Measurements from ENCODE around the gene MARCHF4.
"Not testable (repeated sequence)": the region's sequence is repeated elsewhere in the genome, so short reads cannot be mapped to it uniquely, and the experiment has no call there.

MARCHF4 gene

GRCh38 chr2:216391401-216391800 lies 19.1 kb upstream of the MARCHF4 start:
- DNase-seq (ENCODE audit: low read depth, low spot score) = no peak

- DNase-seq (ENCODE audit: low read depth, low spot score) = no peak
These were observed 17.3 kb upstream of the MARCHF4 start for GRCh38 chr2:216389570-216389969.

- DNase-seq (ENCODE audit: low read depth, low spot score) = no peak
These were observed 16.0 kb upstream of the MARCHF4 start for GRCh38 chr2:216388046-216388884.

DNA sequence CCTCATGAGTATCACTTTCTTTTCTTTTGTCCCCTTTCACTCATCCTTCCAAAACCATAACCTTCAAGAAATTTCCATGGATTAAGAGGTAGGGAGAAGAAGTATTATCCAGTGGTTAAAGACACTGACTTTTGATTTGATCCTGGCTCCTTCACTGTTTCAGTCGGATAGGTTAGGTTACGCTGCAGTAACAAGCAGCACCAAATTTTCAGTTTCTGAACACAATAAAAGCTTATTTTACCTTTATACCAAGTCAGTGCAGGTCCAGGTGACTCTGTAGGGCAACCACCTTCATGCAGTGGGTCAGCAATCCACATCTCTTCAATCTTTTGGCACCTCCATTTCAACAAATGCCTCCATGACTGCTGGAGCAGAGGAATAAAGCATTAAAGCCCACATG lies 15.0 kb upstream of the MARCHF4 start:
- DNase-seq (ENCODE audit: low read depth, low spot score) = no peak

GRCh38 chr2:216385478-216385877 lies 13.2 kb upstream of the MARCHF4 start:
- DNase-seq (ENCODE audit: low read depth, low spot score) = no peak

- DNase-seq (ENCODE audit: low read depth, low spot score) = not testable (repeated sequence)
These were observed 12.1 kb upstream of the MARCHF4 start for GRCh38 chr2:216384409-216384808.

- DNase-seq (ENCODE audit: low read depth, low spot score) = no peak
These were observed 7.7 kb upstream of the MARCHF4 start for GRCh38 chr2:216379977-216380376.

GRCh38 chr2:216375286-216375685 lies 3.0 kb upstream of the MARCHF4 start:
- no peak for DNase-seq (ENCODE audit: low read depth, low spot score)

DNA sequence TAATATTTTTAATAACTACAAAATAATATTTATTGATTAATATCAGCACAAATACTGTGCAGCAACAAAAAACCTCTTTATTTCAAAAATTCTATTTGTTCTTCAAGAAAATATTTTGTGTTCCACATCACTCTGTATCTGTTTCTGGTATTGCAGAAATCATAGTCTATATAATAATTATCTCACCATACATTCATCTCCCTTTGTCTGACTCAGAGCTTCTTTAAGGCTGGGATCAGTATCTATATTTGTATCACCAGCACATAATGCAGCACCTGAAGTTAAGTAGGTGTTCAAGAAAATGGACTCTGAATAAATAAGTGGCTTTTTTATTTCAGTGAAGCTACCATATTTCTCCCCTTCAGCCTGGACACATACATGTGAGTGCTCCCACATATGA lies 1.6 kb upstream of the MARCHF4 start:
- no peak for DNase-seq (ENCODE audit: low read depth, low spot score)

GRCh38 chr2:216372761-216373291 lies 543 bp upstream of the MARCHF4 start:
- no peak for DNase-seq (ENCODE audit: low read depth, low spot score)

GRCh38 chr2:216370961-216371712 lies 1.1 kb downstream of the MARCHF4 start:
- no peak for DNase-seq (ENCODE audit: low read depth, low spot score)

- DNase-seq (ENCODE audit: low read depth, low spot score) = no peak
These were observed 2.5 kb downstream of the MARCHF4 start for GRCh38 chr2:216369821-216370220.

GRCh38 chr2:216366777-216367471 lies 5.4 kb downstream of the MARCHF4 start:
- DNase-seq (ENCODE audit: low read depth, low spot score) = no peak

DNA sequence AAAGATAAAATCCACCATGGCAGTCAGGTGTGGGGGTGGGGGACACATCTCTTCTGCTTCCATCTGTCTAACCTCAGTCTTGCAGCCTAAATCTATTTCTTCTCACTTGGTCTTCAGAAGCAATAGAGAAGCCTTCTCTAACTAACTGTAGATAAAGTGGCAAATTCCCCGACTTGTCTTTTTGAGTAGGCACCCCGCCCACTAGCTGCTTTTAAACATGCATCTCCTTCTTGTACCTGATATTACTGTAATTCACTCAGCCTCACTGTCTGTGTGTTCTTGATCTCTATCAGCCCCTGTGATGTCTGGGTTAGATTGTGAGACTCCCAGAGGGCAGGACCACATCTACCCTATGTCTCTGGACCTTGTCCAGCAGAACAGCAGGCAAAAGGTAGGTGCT lies 6.8 kb downstream of the MARCHF4 start:
- DNase-seq (ENCODE audit: low read depth, low spot score) = no peak

DNA sequence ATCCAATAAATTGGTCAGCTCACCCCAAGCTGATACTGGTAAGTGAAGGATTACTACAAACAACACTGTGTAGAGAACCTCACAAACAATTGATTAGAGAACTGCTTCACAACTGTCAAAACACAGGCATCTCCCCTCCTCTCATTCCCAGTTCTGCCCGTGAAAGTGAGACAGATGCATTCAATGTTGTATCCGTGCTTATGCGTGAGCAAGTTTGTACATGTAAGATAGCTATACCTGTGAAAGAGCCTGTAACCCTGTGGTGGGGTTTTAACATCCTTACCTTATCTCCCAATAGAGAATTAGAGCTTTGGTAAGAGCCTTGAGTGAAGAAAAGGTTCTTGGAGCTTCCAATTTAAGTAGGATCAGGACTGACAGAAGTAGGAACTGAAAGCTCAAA lies 9.1 kb downstream of the MARCHF4 start:
- DNase-seq (ENCODE audit: low read depth, low spot score) = no peak

DNA sequence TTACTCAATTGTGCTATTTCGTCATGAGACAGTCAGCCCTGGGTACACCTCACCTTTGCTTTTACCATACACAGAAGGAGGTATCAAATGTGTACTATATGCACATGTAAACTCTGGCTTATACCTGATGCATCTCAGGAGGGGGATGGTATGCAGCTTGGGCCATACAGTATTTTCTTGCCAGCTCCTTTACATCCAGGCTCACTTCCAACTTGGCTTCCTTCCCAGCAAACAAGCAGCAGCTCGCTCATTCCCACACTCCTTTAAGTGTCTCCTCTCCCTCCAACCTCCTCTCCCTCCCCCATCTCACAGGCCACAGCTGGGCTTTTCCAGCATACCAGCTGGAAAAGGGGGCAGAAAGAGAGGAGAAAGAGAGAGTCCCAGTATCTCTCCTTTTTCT lies 9.6 kb downstream of the MARCHF4 start:
- DNase-seq (ENCODE audit: low read depth, low spot score) = peak; percentile 41

GRCh38 chr2:216355711-216356110 lies 16.6 kb downstream of the MARCHF4 start:
- no peak for DNase-seq (ENCODE audit: low read depth, low spot score)

DNA sequence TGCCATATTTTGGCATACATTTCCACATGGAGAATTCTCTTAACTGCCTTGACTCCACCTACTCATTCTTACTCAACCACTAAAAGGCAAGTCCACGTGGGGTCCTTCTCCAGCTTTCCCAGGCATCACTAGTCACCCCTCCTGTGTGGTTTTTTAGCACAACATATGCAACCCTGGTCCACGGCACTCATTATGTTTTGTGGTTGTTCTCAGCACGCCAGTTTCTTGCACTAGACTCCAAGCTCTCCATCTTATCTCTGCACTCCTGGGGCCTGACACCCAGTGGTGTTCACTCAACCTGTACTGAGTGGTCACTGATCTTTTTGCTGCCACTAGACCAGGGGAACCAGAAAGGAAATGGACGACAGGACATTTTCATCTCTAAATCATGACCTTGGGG lies 18.0 kb downstream of the MARCHF4 start:
- DNase-seq (ENCODE audit: low read depth, low spot score) = no peak

- DNase-seq (ENCODE audit: low read depth, low spot score) = no peak
These were observed 19.5 kb downstream of the MARCHF4 start for GRCh38 chr2:216352653-216353270.

GRCh38 chr2:216351172-216351925 lies 20.9 kb downstream of the MARCHF4 start:
- no peak for DNase-seq (ENCODE audit: low read depth, low spot score)

- no peak for DNase-seq (ENCODE audit: low read depth, low spot score)
These were observed 22.0 kb downstream of the MARCHF4 start for GRCh38 chr2:216350214-216350791.
